Natural killer cell (primary cell): Measurements from ENCODE around the gene BIRC3. TPM values are rescaled to one million over a fixed set of nuclear protein-coding genes. Genes with fewer than 3 reads are reported as not detected.
A peak's percentile ranks its signal among the peaks of the same experiment; 100 is the strongest.
"Not testable (repeated sequence)": the region's sequence is repeated elsewhere in the genome, so short reads cannot be mapped to it uniquely, and the experiment has no call there.

Experiments
- ATAC-seq, 3 donors: fragments of 150-1000 bp in 2 of 3; fragments of 200-7000 bp in 1 of 3; cut with Tn5 transposase; 1 replicate in 1 of 3; 2 replicates in 2 of 3; pipeline ENCODE4 v1.10.0; 2021; ENCODE audit warnings: mild to moderate bottlenecking in 2 of 3, moderate library complexity in 2 of 3
- DNase-seq, 2 donors: peaks; one replicate each; pipeline versions ENCODE4 v3.0.0 to v3.0.0-alpha.2; 2013 to 2021; ENCODE audit warnings: mixed read lengths in 1 of 2
- H3K27ac ChIP-seq: one replicate; pipeline ENCODE4 v1.5.1; 2013; ENCODE audit warnings: mild to moderate bottlenecking, low read length
- H3K27me3 ChIP-seq: one replicate; pipeline ENCODE4 v1.6.1; 2013; ENCODE audit warnings: low read length; ENCODE audit not compliant: control insufficient read depth, insufficient read depth
- H3K36me3 ChIP-seq: one replicate; pipeline ENCODE4 v1.6.1; 2013; ENCODE audit warnings: low read length; ENCODE audit not compliant: control insufficient read depth, insufficient read depth
- H3K4me1 ChIP-seq: one replicate; pipeline ENCODE4 v1.6.1; 2013; ENCODE audit warnings: low read length; ENCODE audit not compliant: control insufficient read depth, insufficient read depth
- H3K4me3 ChIP-seq: one replicate; pipeline ENCODE4 v1.5.1; 2013; ENCODE audit warnings: low read length
- H3K9me3 ChIP-seq: one replicate; pipeline ENCODE4 v1.6.1; 2013; ENCODE audit warnings: low read length; ENCODE audit not compliant: control insufficient read depth, insufficient read depth
- H3K27ac Mint-ChIP-seq, 2 donors: one replicate each; pipeline ENCODE4 v1.8.0; 2022; ENCODE audit warnings: mild to moderate bottlenecking in 2 of 2, mixed read lengths in 2 of 2, moderate library complexity in 1 of 2
- H3K27me3 Mint-ChIP-seq, 2 donors: one replicate each; pipeline ENCODE4 v1.8.0; 2022; ENCODE audit warnings: low read depth in 2 of 2, mixed read lengths in 2 of 2
- H3K36me3 Mint-ChIP-seq: one replicate; pipeline ENCODE4 v1.8.0; 2022; ENCODE audit warnings: mixed read lengths
- H3K4me1 Mint-ChIP-seq, 2 donors: one replicate each; pipeline ENCODE4 v1.8.0; 2022; ENCODE audit warnings: mixed read lengths in 2 of 2
- H3K4me3 Mint-ChIP-seq: one replicate; pipeline ENCODE4 v1.8.0; 2022; ENCODE audit warnings: mild to moderate bottlenecking, moderate library complexity, mixed read lengths
- H3K9me3 Mint-ChIP-seq, 2 donors: one replicate each; pipeline ENCODE4 v1.8.0; 2022; ENCODE audit warnings: mixed read lengths in 2 of 2
- CTCF ChIP-seq: fragments of 200-600 bp; IDR thresholded peaks from one replicate; pipeline ENCODE4 v1.8.0; 2022; ENCODE audit warnings: antibody characterized with exemption
- WGBS: methylation state at CpG from one replicate; pipeline ENCODE4 v1.1.7; 2013; ENCODE audit warnings: missing lambda C conversion rate; ENCODE audit not compliant: insufficient coverage; 5-methylcytosine and 5-hydroxymethylcytosine counted together
- intact Hi-C: fragments of 100-400 bp; cut with micrococcal nuclease; formaldehyde crosslinking; loops from one replicate; pipeline ENCODE4 v1.14.2; 2022
- total RNA-seq, 4 donors: library from RNA; stranded (reverse); fragments of 120-200 nt in 1 of 4; gene quantifications; one replicate each; pipeline versions ENCODE4 v1.2.3 to v1.2.4, GENCODE V29; 2013 to 2022

The BIRC3 gene
- total RNA-seq, 3 donors from 2014 or later (not counting 1 experiment from before 2014, with no cell fraction given) = 14.2 to 92.3 (median 20.1) TPM

- no peaks in the 10 kb centered on the region for H3K36me3 ChIP-seq
These were observed 22.2 kb upstream of the BIRC3 start for GRCh38 chr11:102295045-102295444.

GRCh38 chr11:102296757-102297156, 20.5 kb upstream of the BIRC3 start:
- H3K27ac Mint-ChIP-seq, ATAC-seq, H3K4me3 ChIP-seq, H3K27me3 ChIP-seq, H3K36me3 ChIP-seq, intact Hi-C loops, H3K36me3 Mint-ChIP-seq, H3K4me3 Mint-ChIP-seq, H3K27ac ChIP-seq, H3K9me3 Mint-ChIP-seq, DNase-seq, H3K4me1 Mint-ChIP-seq, H3K27me3 Mint-ChIP-seq, H3K9me3 ChIP-seq: not testable (repeated sequence)
- no CpG with 5 or more reads among the region's 4 CpGs for WGBS
- H3K4me1 ChIP-seq = peaks cover 12% of the 10 kb centered on the region

More at GRCh38 chr11:102295045-102295444, 22.2 kb upstream of the BIRC3 start:
- Histone ChIP-seq H3K27ac (peak overlapping the region; percentile 40), H3K27me3 (no peaks in the 10 kb centered on the region), H3K4me1 (peaks cover 3% of the 10 kb centered on the region), H3K4me3 (no peak overlapping the region), H3K9me3 (no peaks in the 10 kb centered on the region)
- peak overlapping the region in 1 of 2 donors; percentile 19 for H3K27ac Mint-ChIP-seq
- no peaks in the 10 kb centered on the region for H3K36me3 Mint-ChIP-seq
- no peak for DNase-seq
- intact Hi-C loops = loop anchor here (2.0 kb wide), 1 partner anchor 52 kb away; the partner anchor contains the start of gene BIRC2
- ATAC-seq = no peak
- whole genome bisulfite sequencing = 53% methylated on average over 2 of the region's 2 CpGs
- peaks cover 5% of the 10 kb centered on the region in 2 donors for H3K4me1 Mint-ChIP-seq
- no peaks in the 10 kb centered on the region for H3K9me3 Mint-ChIP-seq
- no peak overlapping the region for H3K4me3 Mint-ChIP-seq
- no peak for TF ChIP-seq CTCF
- H3K27me3 Mint-ChIP-seq = peaks cover 0 to 2% of the 10 kb centered on the region in 2 donors

- H3K27me3 Mint-ChIP-seq = not testable (repeated sequence)
These were observed 16.4 kb upstream of the BIRC3 start for GRCh38 chr11:102300837-102301236.

GRCh38 chr11:102302241-102302640, 15.0 kb upstream of the BIRC3 start:
- TF ChIP-seq CTCF = no peak
- Histone ChIP-seq H3K27me3 (no peaks in the 10 kb centered on the region), H3K9me3 (peaks cover 10% of the 10 kb centered on the region), H3K36me3 (no peaks in the 10 kb centered on the region), H3K27ac (no peak overlapping the region), H3K4me1 (peaks cover 37% of the 10 kb centered on the region), H3K4me3 (no peak overlapping the region)
- Mint-ChIP-seq H3K27me3 (peaks cover 0 to 4% of the 10 kb centered on the region in 2 donors), H3K9me3 (peaks cover 2 to 5% of the 10 kb centered on the region in 2 donors), H3K4me1 (peaks cover 9 to 19% of the 10 kb centered on the region in 2 donors), H3K36me3 (no peaks in the 10 kb centered on the region), H3K27ac (no peak overlapping the region), H3K4me3 (no peak overlapping the region)
- intact Hi-C loops = no loop called here
- ATAC-seq = no peak
- no peak for DNase-seq
- WGBS = 46% methylated on average over 1 of the region's 1 CpG

More at GRCh38 chr11:102300837-102301236, 16.4 kb upstream of the BIRC3 start:
- H3K27ac Mint-ChIP-seq, H3K4me3 Mint-ChIP-seq, H3K27ac ChIP-seq, intact Hi-C loops, H3K36me3 ChIP-seq, H3K36me3 Mint-ChIP-seq, ATAC-seq, H3K27me3 ChIP-seq, H3K4me3 ChIP-seq, H3K9me3 Mint-ChIP-seq, H3K4me1 Mint-ChIP-seq: not testable (repeated sequence)
- H3K9me3 ChIP-seq = peaks cover 10% of the 10 kb centered on the region
- peak in 1 of 2 donors; percentile 67 for DNase-seq
- peaks cover 24% of the 10 kb centered on the region for H3K4me1 ChIP-seq
- WGBS = 85% methylated on average over 2 of the region's 2 CpGs
